ENCODE results near the gene EPN1.

The EPN1 gene

GRCh38 chr19:55674841-55675660 lies at the start of gene EPN1:
Gene EPN1 (plus strand): TSS chr19:55675226. CDS start chr19:55678628, 3,402 bp downstream.
- in situ Hi-C loops (cut with HindIII; ENCODE audit: low sequenced_read_pairs) = no loop called here

- in situ Hi-C loops (cut with HindIII; ENCODE audit: low sequenced_read_pairs) = no loop called here
These were observed 48.7 kb upstream of the EPN1 start for GRCh38 chr19:55626350-55626749.

GRCh38 chr19:55632463-55632834 lies 42.6 kb upstream of the EPN1 start:
- in situ Hi-C loops (cut with HindIII; ENCODE audit: low sequenced_read_pairs) = no loop called here

- in situ Hi-C loops (cut with HindIII; ENCODE audit: low sequenced_read_pairs) = no loop called here
These were observed 41.2 kb upstream of the EPN1 start for GRCh38 chr19:55633861-55634260.

- in situ Hi-C loops (cut with HindIII; ENCODE audit: low sequenced_read_pairs) = no loop called here
These were observed 39.7 kb upstream of the EPN1 start for GRCh38 chr19:55635334-55635717.

- in situ Hi-C loops (cut with HindIII; ENCODE audit: low sequenced_read_pairs) = no loop called here
These were observed 39.1 kb upstream of the EPN1 start for GRCh38 chr19:55635856-55636440.

- in situ Hi-C loops (cut with HindIII; ENCODE audit: low sequenced_read_pairs) = no loop called here
These were observed 38.3 kb upstream of the EPN1 start for GRCh38 chr19:55636723-55637122.

- in situ Hi-C loops (cut with HindIII; ENCODE audit: low sequenced_read_pairs) = no loop called here
These were observed 37.5 kb upstream of the EPN1 start for GRCh38 chr19:55637534-55637933.

- in situ Hi-C loops (cut with HindIII; ENCODE audit: low sequenced_read_pairs) = no loop called here
These were observed 36.1 kb upstream of the EPN1 start for GRCh38 chr19:55638864-55639359.

- in situ Hi-C loops (cut with HindIII; ENCODE audit: low sequenced_read_pairs) = no loop called here
These were observed 34.9 kb upstream of the EPN1 start for GRCh38 chr19:55640043-55640576.

- in situ Hi-C loops (cut with HindIII; ENCODE audit: low sequenced_read_pairs) = no loop called here
These were observed 34.2 kb upstream of the EPN1 start, which contains the start of gene ZNF580 for GRCh38 chr19:55640577-55641425. Gene ZNF580 (plus strand): TSS chr19:55641002. CDS start chr19:55642509, 1,507 bp downstream.

- in situ Hi-C loops (cut with HindIII; ENCODE audit: low sequenced_read_pairs) = no loop called here
These were observed 33.4 kb upstream of the EPN1 start for GRCh38 chr19:55641426-55642152.

GRCh38 chr19:55642153-55643002 lies 32.6 kb upstream of the EPN1 start:
- in situ Hi-C loops (cut with HindIII; ENCODE audit: low sequenced_read_pairs) = no loop called here

GRCh38 chr19:55643003-55643886 lies 31.8 kb upstream of the EPN1 start, which contains the start of gene ZNF581:
Gene ZNF581 (plus strand): TSS chr19:55643649. CDS start chr19:55644572, 923 bp downstream.
- in situ Hi-C loops (cut with HindIII; ENCODE audit: low sequenced_read_pairs) = no loop called here

- in situ Hi-C loops (cut with HindIII; ENCODE audit: low sequenced_read_pairs) = no loop called here
These were observed 31.2 kb upstream of the EPN1 start for GRCh38 chr19:55643887-55644176.

GRCh38 chr19:55644191-55644833 lies 30.7 kb upstream of the EPN1 start:
- in situ Hi-C loops (cut with HindIII; ENCODE audit: low sequenced_read_pairs) = no loop called here

- in situ Hi-C loops (cut with HindIII; ENCODE audit: low sequenced_read_pairs) = no loop called here
These were observed 30.0 kb upstream of the EPN1 start for GRCh38 chr19:55644842-55645511.

GRCh38 chr19:55645512-55645881 lies 29.5 kb upstream of the EPN1 start:
- in situ Hi-C loops (cut with HindIII; ENCODE audit: low sequenced_read_pairs) = no loop called here
